Cardiac muscle cell (in vitro differentiated cells and primary cell): ENCODE data around the gene AHSG. TPM values are rescaled to one million over a fixed set of nuclear protein-coding genes. Genes with fewer than 3 reads are reported as not detected.
A peak's percentile ranks its signal among the peaks of the same experiment; 100 is the strongest.

ENCODE experiments used
- DNase-seq, 2 donors: peaks; one replicate each; pipeline versions ENCODE4 v3.0.0 to v3.0.0-alpha.2; 2010 to 2017; ENCODE audit warnings: low read depth in 1 of 2, low spot score in 1 of 2
- H3K27ac ChIP-seq: fragments of 200-600 bp; sonication (generic); 2 replicates; pipeline ENCODE4 v1.5.1; 2016
- H3K27me3 ChIP-seq: fragments of 200-600 bp; sonication (generic); 2 replicates; pipeline ENCODE4 v1.6.0; 2016; ENCODE audit warnings: control low read depth
- H3K36me3 ChIP-seq: fragments of 200-600 bp; sonication (generic); 2 replicates; pipeline ENCODE4 v1.5.1; 2016; ENCODE audit warnings: control low read depth
- H3K4me1 ChIP-seq: fragments of 200-600 bp; sonication (generic); 2 replicates; pipeline ENCODE4 v1.8.1; 2017; ENCODE audit warnings: low read depth, mild to moderate bottlenecking, mixed run types
- H3K4me3 ChIP-seq: fragments of 200-600 bp; sonication (generic); 2 replicates; pipeline ENCODE4 v1.5.1; 2016; ENCODE audit warnings: mild to moderate bottlenecking
- H3K9me3 ChIP-seq: fragments of 200-600 bp; sonication (generic); 2 replicates; pipeline ENCODE4 v1.5.1; 2017; ENCODE audit warnings: low read depth, mild to moderate bottlenecking, control low read depth
- polyA plus RNA-seq: library from polyadenylated mRNA; unstranded; fragments of >200 nt; fragmentation: Nextera tagmentation; extraction: Ambion mirVana; gene quantifications from 2 replicates; pipeline ENCODE4 v1.2.1, GENCODE V29; 2016
- total RNA-seq: library from RNA; depleted of rRNA; stranded (reverse); fragments of >200 nt; gene quantifications from 2 replicates; pipeline ENCODE4 v1.2.3, GENCODE V29; 2016
- TF ChIP-seq, protein P1 (sequence below): IDR thresholded peaks from 2 replicates; pipeline ENCODE4 v1.5.1; 2012; ENCODE audit warnings: low read depth, mild to moderate bottlenecking, low read length

The AHSG gene
- total and polyA plus RNA-seq, 2 experiments from 2014 or later: 0.59 TPM; not detected in 1

GRCh38 chr3:186589121-186589520, 23.7 kb upstream of the AHSG start:
- no peaks in the 10 kb centered on the region for H3K4me1 ChIP-seq
- no peaks in the 10 kb centered on the region for H3K27me3 ChIP-seq
- TF ChIP-seq, protein P1, sequence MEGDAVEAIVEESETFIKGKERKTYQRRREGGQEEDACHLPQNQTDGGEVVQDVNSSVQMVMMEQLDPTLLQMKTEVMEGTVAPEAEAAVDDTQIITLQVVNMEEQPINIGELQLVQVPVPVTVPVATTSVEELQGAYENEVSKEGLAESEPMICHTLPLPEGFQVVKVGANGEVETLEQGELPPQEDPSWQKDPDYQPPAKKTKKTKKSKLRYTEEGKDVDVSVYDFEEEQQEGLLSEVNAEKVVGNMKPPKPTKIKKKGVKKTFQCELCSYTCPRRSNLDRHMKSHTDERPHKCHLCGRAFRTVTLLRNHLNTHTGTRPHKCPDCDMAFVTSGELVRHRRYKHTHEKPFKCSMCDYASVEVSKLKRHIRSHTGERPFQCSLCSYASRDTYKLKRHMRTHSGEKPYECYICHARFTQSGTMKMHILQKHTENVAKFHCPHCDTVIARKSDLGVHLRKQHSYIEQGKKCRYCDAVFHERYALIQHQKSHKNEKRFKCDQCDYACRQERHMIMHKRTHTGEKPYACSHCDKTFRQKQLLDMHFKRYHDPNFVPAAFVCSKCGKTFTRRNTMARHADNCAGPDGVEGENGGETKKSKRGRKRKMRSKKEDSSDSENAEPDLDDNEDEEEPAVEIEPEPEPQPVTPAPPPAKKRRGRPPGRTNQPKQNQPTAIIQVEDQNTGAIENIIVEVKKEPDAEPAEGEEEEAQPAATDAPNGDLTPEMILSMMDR: peak; percentile 44
- DNase-seq: peak; percentile 31 to 60
- H3K9me3 ChIP-seq: no peaks in the 10 kb centered on the region
- peaks cover 18% of the 10 kb centered on the region for H3K36me3 ChIP-seq
- H3K4me3 ChIP-seq: no peak overlapping the region
- no peak overlapping the region for H3K27ac ChIP-seq

GRCh38 chr3:186589856-186590579, 22.8 kb upstream of the AHSG start:
- TF ChIP-seq, protein P1: no peak
- no peak overlapping the region for H3K4me3 ChIP-seq
- H3K27ac ChIP-seq: no peak overlapping the region

GRCh38 chr3:186590580-186591295, 22.1 kb upstream of the AHSG start:
- Histone ChIP-seq H3K27me3 (no peaks in the 10 kb centered on the region), H3K4me3 (no peak overlapping the region), H3K4me1 (no peaks in the 10 kb centered on the region), H3K9me3 (no peaks in the 10 kb centered on the region), H3K27ac (no peak overlapping the region), H3K36me3 (peaks cover 4% of the 10 kb centered on the region)
- DNase-seq: peak in 1 of 2 donors; percentile 15
- TF ChIP-seq, protein P1: no peak

More at GRCh38 chr3:186589856-186590579, 22.8 kb upstream of the AHSG start:
- no peaks in the 10 kb centered on the region for H3K9me3 ChIP-seq
- H3K4me1 ChIP-seq: no peaks in the 10 kb centered on the region
- H3K36me3 ChIP-seq: peaks cover 10% of the 10 kb centered on the region
- peak in 1 of 2 donors; percentile 65 for DNase-seq
- H3K27me3 ChIP-seq: no peaks in the 10 kb centered on the region

- H3K4me3 ChIP-seq: no peak overlapping the region
- TF ChIP-seq, protein P1: no peak
- no peaks in the 10 kb centered on the region for H3K9me3 ChIP-seq
Measured at GRCh38 chr3:186592682-186593081, 20.2 kb upstream of the AHSG start.

DNA sequence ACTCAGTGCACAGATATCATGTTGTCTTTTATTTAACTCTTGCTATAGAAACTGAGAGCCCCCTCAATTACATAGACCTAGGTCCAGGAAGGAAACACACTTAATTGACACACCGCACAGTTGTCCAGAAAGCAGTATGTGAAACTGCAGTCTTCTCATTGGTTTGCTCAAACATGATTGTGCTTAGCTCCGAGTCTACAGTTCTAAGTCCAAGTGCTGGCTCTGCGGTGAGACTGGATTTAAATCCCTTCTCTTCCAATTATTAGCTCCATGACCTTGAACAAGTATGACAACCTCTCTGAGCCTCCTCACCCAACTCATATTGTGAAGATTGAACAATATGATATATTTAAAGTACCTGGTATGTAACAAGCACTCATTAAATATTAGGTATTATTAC, 19.0 kb upstream of the AHSG start:
- no peaks in the 10 kb centered on the region for H3K9me3 ChIP-seq
- no peak for DNase-seq
- TF ChIP-seq, protein P1: no peak

More at GRCh38 chr3:186592682-186593081, 20.2 kb upstream of the AHSG start:
- Histone ChIP-seq H3K4me1 (no peaks in the 10 kb centered on the region), H3K36me3 (no peaks in the 10 kb centered on the region), H3K27ac (no peak overlapping the region), H3K27me3 (no peaks in the 10 kb centered on the region)
- DNase-seq: no peak

More for the DNA sequence above, 19.0 kb upstream of the AHSG start:
- no peaks in the 10 kb centered on the region for H3K4me1 ChIP-seq
- H3K27me3 ChIP-seq: no peaks in the 10 kb centered on the region
- H3K27ac ChIP-seq: no peak overlapping the region
- H3K4me3 ChIP-seq: no peak overlapping the region
- H3K36me3 ChIP-seq: no peaks in the 10 kb centered on the region
